Measurements from ENCODE around the gene PDLIM4. TPM values are rescaled to one million over a fixed set of nuclear protein-coding genes. Genes with fewer than 3 reads are reported as not detected.
A peak's percentile ranks its signal among the peaks of the same experiment; 100 is the strongest.

The PDLIM4 gene
- total and polyA plus RNA-seq, 8 donors, result 7.7 to 13.5 (median 10.2) TPM

DNA sequence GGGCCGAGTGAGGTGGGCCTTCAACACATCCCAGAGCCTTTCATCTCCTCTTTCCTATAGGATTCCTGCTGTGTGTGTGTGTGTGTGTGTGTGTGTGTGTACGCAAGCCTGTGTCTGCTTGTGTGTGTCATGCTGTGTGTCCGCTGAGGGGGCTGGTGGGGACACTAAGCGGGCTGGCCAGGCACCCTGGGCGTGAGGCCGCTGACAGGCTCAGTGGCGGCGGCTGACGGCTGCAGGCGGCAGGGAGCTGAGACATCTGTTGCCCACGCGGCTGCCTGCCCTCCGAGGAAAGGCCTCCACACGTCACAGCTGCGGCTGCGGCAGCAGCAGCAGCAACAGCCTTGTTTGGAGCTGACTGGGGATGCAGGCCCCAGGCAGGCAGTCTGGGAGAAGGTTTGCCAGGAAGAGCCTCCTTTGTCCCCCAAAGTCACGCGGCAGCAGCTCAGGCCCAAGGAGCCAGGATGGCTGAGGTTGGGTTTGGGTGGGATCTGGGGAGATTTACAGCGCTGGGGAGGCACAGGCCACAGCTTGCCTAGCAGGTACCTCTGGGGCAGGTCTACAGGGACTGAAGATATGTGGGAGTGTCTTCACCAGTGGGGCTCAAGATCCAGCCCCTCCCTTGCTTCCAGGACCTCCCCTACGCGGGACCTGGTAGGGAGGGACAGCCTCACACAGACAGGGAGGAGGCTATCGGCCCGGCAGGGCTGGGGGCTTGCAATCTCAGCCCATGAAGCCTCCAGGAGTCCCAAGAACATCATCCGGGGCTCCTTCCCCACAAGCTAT lies 1.8 kb downstream of the PDLIM4 start:
- Histone ChIP-seq H3K27me3 (peaks cover 0 to 24% of the 10 kb centered on the region in 2 donors), H3K9me3 (no peaks in the 10 kb centered on the region), H3K27ac (peak overlapping the region in 1 of 2 donors; percentile 77), H3K4me1 (peaks cover 12 to 31% of the 10 kb centered on the region in 2 donors), H3K36me3 (no peaks in the 10 kb centered on the region), H3K4me3 (no peak overlapping the region)
- TF ChIP-seq, protein P1, sequence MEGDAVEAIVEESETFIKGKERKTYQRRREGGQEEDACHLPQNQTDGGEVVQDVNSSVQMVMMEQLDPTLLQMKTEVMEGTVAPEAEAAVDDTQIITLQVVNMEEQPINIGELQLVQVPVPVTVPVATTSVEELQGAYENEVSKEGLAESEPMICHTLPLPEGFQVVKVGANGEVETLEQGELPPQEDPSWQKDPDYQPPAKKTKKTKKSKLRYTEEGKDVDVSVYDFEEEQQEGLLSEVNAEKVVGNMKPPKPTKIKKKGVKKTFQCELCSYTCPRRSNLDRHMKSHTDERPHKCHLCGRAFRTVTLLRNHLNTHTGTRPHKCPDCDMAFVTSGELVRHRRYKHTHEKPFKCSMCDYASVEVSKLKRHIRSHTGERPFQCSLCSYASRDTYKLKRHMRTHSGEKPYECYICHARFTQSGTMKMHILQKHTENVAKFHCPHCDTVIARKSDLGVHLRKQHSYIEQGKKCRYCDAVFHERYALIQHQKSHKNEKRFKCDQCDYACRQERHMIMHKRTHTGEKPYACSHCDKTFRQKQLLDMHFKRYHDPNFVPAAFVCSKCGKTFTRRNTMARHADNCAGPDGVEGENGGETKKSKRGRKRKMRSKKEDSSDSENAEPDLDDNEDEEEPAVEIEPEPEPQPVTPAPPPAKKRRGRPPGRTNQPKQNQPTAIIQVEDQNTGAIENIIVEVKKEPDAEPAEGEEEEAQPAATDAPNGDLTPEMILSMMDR (IDR thresholded peaks at IDR 0.05), result no peak
- peak; percentile 26 for ATAC-seq
- peak in 3 of 4 donors; percentile 56 to 94 (median 87) for DNase-seq
- intact Hi-C loops (cut with DNase I), result no loop called here

DNA sequence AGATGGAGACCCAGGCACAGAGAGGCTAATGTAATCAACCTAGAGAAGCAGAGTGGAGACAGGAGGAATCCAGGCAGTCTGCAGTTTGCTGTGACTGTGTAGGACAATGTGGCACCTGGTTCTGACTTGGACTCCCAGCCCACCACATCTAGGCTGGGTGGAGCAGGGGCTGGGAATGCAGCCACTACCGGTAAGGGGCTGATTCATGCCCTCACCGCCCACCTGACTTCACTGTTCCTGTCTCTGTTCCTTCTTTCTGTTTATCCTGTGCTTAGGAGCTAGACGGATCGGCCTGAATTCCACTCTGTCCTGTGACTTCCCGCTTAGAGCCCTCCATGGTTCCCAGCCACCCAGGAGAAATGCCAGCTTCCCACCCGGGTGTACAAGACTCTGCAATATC lies 2.6 kb downstream of the PDLIM4 start:
- intact Hi-C loops (cut with DNase I), result no loop called here
- no peak for DNase-seq
- TF ChIP-seq, protein P1 (IDR thresholded peaks at IDR 0.05), result no peak
- peak overlapping the region in 1 of 2 donors; percentile 77 for H3K27ac ChIP-seq
- no peaks in the 10 kb centered on the region for H3K9me3 ChIP-seq
- peaks cover 12 to 31% of the 10 kb centered on the region in 2 donors for H3K4me1 ChIP-seq
- no peaks in the 10 kb centered on the region for H3K36me3 ChIP-seq
- peak; percentile 21 for ATAC-seq
- no peak overlapping the region for H3K4me3 ChIP-seq
- peaks cover 0 to 24% of the 10 kb centered on the region in 2 donors for H3K27me3 ChIP-seq

- intact Hi-C loops (cut with DNase I), result no loop called here
- DNase-seq (peak in 1 of 4 donors; percentile 81), ATAC-seq (peak; percentile 5)
- TF ChIP-seq, protein P1 (IDR thresholded peaks at IDR 0.05), result no peak
- H3K27me3 ChIP-seq, result peaks cover 0 to 24% of the 10 kb centered on the region in 2 donors
- H3K36me3 ChIP-seq, result no peaks in the 10 kb centered on the region
- peaks cover 19 to 33% of the 10 kb centered on the region in 2 donors for H3K4me1 ChIP-seq
- H3K9me3 ChIP-seq, result no peaks in the 10 kb centered on the region
- peak overlapping the region in 1 of 2 donors; percentile 77 for H3K27ac ChIP-seq
- H3K4me3 ChIP-seq, result no peak overlapping the region
These were observed 3.4 kb downstream of the PDLIM4 start for GRCh38 chr5:132260714-132261551.

- Histone ChIP-seq H3K4me3 (no peak overlapping the region), H3K27me3 (peaks cover 0 to 17% of the 10 kb centered on the region in 2 donors), H3K9me3 (no peaks in the 10 kb centered on the region), H3K27ac (no peak overlapping the region), H3K4me1 (peaks cover 21 to 38% of the 10 kb centered on the region in 2 donors), H3K36me3 (no peaks in the 10 kb centered on the region)
- TF ChIP-seq, protein P1 (IDR thresholded peaks at IDR 0.05), result no peak
- no peak for DNase-seq
- intact Hi-C loops (cut with DNase I), result no loop called here
- ATAC-seq, result no peak
These were observed 4.7 kb downstream of the PDLIM4 start for GRCh38 chr5:132261881-132262845.
